ENCODE data around the gene FRS2. TPM values are rescaled to one million over a fixed set of nuclear protein-coding genes. Genes with fewer than 3 reads are reported as not detected.

FRS2 gene
- total RNA-seq, 4 donors from 2014 or later = 22.6 to 42.0 (median 29.2) TPM

GRCh38 chr12:69553628-69554248, 83.5 kb downstream of the FRS2 start:
- H3K4me3 ChIP-seq = no peak overlapping the region
- no peaks in the 10 kb centered on the region for H3K27me3 ChIP-seq
- H3K9me3 ChIP-seq = no peaks in the 10 kb centered on the region
- peak overlapping the region in 1 of 4 donors; percentile 16 for H3K27ac ChIP-seq
- intact Hi-C loops (cut with DNase I) = no loop called here
- TF ChIP-seq CTCF (IDR thresholded peaks at IDR 0.05) (no peak), POLR2A (IDR thresholded peaks at IDR 0.05) (no peak)
- peaks cover 0 to 21% (median 0%) of the 10 kb centered on the region in 3 donors for H3K4me1 ChIP-seq
- WGBS, 2 donors = 26 to 42% methylated on average over 2 of the region's 2 CpGs
- DNase-seq = no peak
- H3K36me3 ChIP-seq = no peaks in the 10 kb centered on the region

- 82 to 85% methylated on average over 6 of the region's 6 CpGs for WGBS, 2 donors
- Histone ChIP-seq H3K27ac (no peak overlapping the region), H3K9me3 (no peaks in the 10 kb centered on the region), H3K4me1 (peaks cover 0 to 21% (median 0%) of the 10 kb centered on the region in 3 donors), H3K36me3 (no peaks in the 10 kb centered on the region), H3K27me3 (no peaks in the 10 kb centered on the region), H3K4me3 (no peak overlapping the region)
- no peak for TF ChIP-seq POLR2A (IDR thresholded peaks at IDR 0.05)
- TF ChIP-seq CTCF (IDR thresholded peaks at IDR 0.05) = no peak
- no peak for DNase-seq
- intact Hi-C loops (cut with DNase I) = no loop called here
These were observed 85.3 kb downstream of the FRS2 start for GRCh38 chr12:69555461-69555860.

- H3K4me3 ChIP-seq = no peak overlapping the region
- no peak for TF ChIP-seq POLR2A (IDR thresholded peaks at IDR 0.05)
- no peak for TF ChIP-seq CTCF (IDR thresholded peaks at IDR 0.05)
- 85 to 90% methylated on average over 9 of the region's 9 CpGs for WGBS, 2 donors
- H3K4me1 ChIP-seq = peaks cover 0 to 21% (median 0%) of the 10 kb centered on the region in 3 donors
- H3K36me3 ChIP-seq = no peaks in the 10 kb centered on the region
- no peaks in the 10 kb centered on the region for H3K9me3 ChIP-seq
- DNase-seq = no peak
- no peaks in the 10 kb centered on the region for H3K27me3 ChIP-seq
- intact Hi-C loops (cut with DNase I) = no loop called here
- no peak overlapping the region for H3K27ac ChIP-seq
These were observed 86.2 kb downstream of the FRS2 start for GRCh38 chr12:69556383-69556782.

DNA sequence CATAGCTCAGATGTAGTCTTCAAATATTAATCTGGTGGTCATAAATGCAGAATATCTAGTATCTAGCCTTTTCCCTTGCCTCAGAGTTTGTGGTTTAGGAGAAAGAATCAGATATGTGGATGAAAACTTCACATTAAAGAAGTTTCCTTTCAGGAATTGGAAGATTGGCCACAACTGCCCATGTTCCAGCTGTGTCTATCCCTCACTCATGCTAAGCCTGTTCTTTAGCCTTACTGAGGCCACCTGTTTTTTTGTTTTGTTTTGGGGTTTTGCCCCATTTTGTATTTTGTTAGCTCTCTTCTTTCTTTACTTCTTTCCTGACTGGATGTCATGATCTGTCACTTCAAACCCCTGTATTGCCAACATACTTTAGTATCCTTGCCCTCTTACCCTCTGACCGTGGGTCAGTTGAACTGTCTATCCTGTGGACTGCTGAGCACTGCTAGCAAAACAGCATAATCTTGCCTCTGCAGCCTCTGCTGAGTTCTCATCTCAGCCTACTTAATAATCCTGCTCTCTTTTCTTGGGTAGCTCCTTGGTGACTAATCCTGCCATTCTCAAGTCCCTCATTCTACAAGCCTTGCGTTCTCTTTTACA, 93.1 kb downstream of the FRS2 start:
- no peak overlapping the region for H3K27ac ChIP-seq
- no peaks in the 10 kb centered on the region for H3K9me3 ChIP-seq
- H3K4me1 ChIP-seq = peaks cover 0 to 2% (median 0%) of the 10 kb centered on the region in 3 donors
- intact Hi-C loops (cut with DNase I) = no loop called here
- DNase-seq = no peak
- TF ChIP-seq POLR2A (IDR thresholded peaks at IDR 0.05) (no peak), CTCF (IDR thresholded peaks at IDR 0.05) (no peak)
- H3K27me3 ChIP-seq = no peaks in the 10 kb centered on the region
- H3K36me3 ChIP-seq = peaks cover 0 to 38% (median 0%) of the 10 kb centered on the region in 3 donors
- 90 to 98% methylated on average over 2 of the region's 2 CpGs for WGBS, 2 donors
- no peak overlapping the region for H3K4me3 ChIP-seq

GRCh38 chr12:69566603-69567002, 96.4 kb downstream of the FRS2 start:
- no peak for TF ChIP-seq CTCF (IDR thresholded peaks at IDR 0.05)
- no peak for TF ChIP-seq POLR2A (IDR thresholded peaks at IDR 0.05)
- H3K9me3 ChIP-seq = no peaks in the 10 kb centered on the region
- 74 to 78% methylated on average over 3 of the region's 3 CpGs for WGBS, 2 donors
- no peak for DNase-seq
- no peak overlapping the region for H3K27ac ChIP-seq
- H3K4me1 ChIP-seq = peaks cover 0 to 11% (median 0%) of the 10 kb centered on the region in 3 donors
- peaks cover 0 to 59% (median 0%) of the 10 kb centered on the region in 3 donors for H3K36me3 ChIP-seq
- H3K4me3 ChIP-seq = no peak overlapping the region
- intact Hi-C loops (cut with DNase I) = no loop called here
- H3K27me3 ChIP-seq = no peaks in the 10 kb centered on the region

All from esophagus squamous epithelium (tissue), 5 donors.